Endodermal cell (in vitro differentiated cells): ENCODE measurements around the gene ANGPTL5. TPM values are rescaled to one million over a fixed set of nuclear protein-coding genes. Genes with fewer than 3 reads are reported as not detected.

Experiments
- DNase-seq: peaks from one replicate; pipeline ENCODE4 v3.0.0-alpha.2; 2017
- H3K27ac ChIP-seq: 2 replicates; pipeline ENCODE4 v1.5.1; 2013; ENCODE audit warnings: mild to moderate bottlenecking, low read depth, low read length, moderate library complexity
- H3K27me3 ChIP-seq: 2 replicates; pipeline ENCODE4 v1.6.1; 2013; ENCODE audit warnings: mild to moderate bottlenecking, low read length, moderate library complexity; ENCODE audit not compliant: insufficient read depth, control insufficient read depth, poor library complexity, severe bottlenecking
- H3K36me3 ChIP-seq: 2 replicates; pipeline ENCODE4 v1.7.0; 2013; ENCODE audit warnings: mild to moderate bottlenecking, low read length, moderate library complexity; ENCODE audit not compliant: control insufficient read depth, insufficient read depth
- H3K4me1 ChIP-seq: one replicate; pipeline ENCODE4 v1.7.0; 2013; ENCODE audit warnings: low read length; ENCODE audit not compliant: control insufficient read depth, insufficient read depth
- H3K4me3 ChIP-seq: 2 replicates; pipeline ENCODE4 v1.5.1; 2013; ENCODE audit warnings: mild to moderate bottlenecking, low read length, moderate library complexity
- H3K9ac ChIP-seq: 2 replicates; pipeline ENCODE4 v1.6.1; 2013; ENCODE audit warnings: mild to moderate bottlenecking, low read length, moderate library complexity; ENCODE audit not compliant: poor library complexity, severe bottlenecking; ENCODE audit errors: extremely low read depth
- H3K9me3 ChIP-seq: 2 replicates; pipeline ENCODE4 v1.6.1; 2013; ENCODE audit warnings: mild to moderate bottlenecking, low read length, moderate library complexity; ENCODE audit not compliant: control insufficient read depth
- H3K27ac Mint-ChIP-seq: 2 replicates; pipeline ENCODE4 v1.8.0; 2020; ENCODE audit warnings: mixed read lengths
- H3K27me3 Mint-ChIP-seq: 2 replicates; pipeline ENCODE4 v1.8.0; 2021; ENCODE audit warnings: mild to moderate bottlenecking, mixed read lengths; ENCODE audit not compliant: insufficient read depth
- H3K36me3 Mint-ChIP-seq: 2 replicates; pipeline ENCODE4 v1.8.0; 2020; ENCODE audit warnings: low read depth, mixed read lengths
- H3K4me1 Mint-ChIP-seq: 2 replicates; pipeline ENCODE4 v1.8.0; 2020; ENCODE audit warnings: mixed read lengths
- H3K4me3 Mint-ChIP-seq: 2 replicates; pipeline ENCODE4 v1.8.0; 2020; ENCODE audit warnings: mild to moderate bottlenecking, moderate library complexity, mixed read lengths
- H3K9me3 Mint-ChIP-seq: 2 replicates; pipeline ENCODE4 v1.8.0; 2020; ENCODE audit warnings: mild to moderate bottlenecking, mixed read lengths
- WGBS, 2 experiments: methylation state at CpG; one replicate each; pipeline versions ENCODE4 v1.1.5 to v1.1.7; 2013; ENCODE audit warnings: missing lambda C conversion rate in 2 of 2, mixed read lengths in 1 of 2; ENCODE audit not compliant: insufficient coverage in 1 of 2, insufficient read length in 1 of 2; 5-methylcytosine and 5-hydroxymethylcytosine counted together
- total RNA-seq, 2 donors: library from RNA; stranded (reverse); fragmentation: NEBNext Ultra II Directional in 1 of 2; extraction: Animal tissue kit (Norgen Biotek cat#: 25700) in 1 of 2; gene quantifications; 2 replicates in 1 of 2; 3 replicates in 1 of 2; pipeline ENCODE4 v1.2.1, GENCODE V29; 2021
- TF ChIP-seq, protein P1 (sequence below): fragments of 200-600 bp; sonication (generic); conservative IDR thresholded peaks from 2 replicates; pipeline ENCODE4 v1.5.0; 2021; ENCODE audit warnings: antibody characterized with exemption, mild to moderate bottlenecking

ANGPTL5 gene
- total RNA-seq, 2 donors from 2014 or later, result not detected

DNA sequence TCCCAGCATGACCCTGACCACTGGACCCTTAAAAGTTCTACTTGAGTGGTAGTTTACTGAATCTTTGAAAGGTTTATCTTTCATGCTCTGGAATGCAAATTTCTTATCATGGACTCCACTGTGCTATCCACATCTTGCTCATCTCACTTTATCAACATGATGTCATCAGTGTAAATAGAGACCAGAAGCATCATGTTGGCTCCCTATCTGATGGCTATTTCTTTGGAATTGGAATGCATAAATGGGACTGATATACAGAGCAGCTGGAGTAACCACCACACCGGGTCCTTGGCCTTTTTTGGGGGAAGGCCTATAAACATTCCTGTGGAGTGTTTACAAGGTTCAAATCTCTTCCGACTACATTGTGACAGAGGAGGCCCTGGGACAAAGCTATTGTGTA lies 75.6 kb downstream of the ANGPTL5 start:
- Mint-ChIP-seq H3K27ac (no peak overlapping the region), H3K4me3 (no peak overlapping the region), H3K27me3 (no peaks in the 10 kb centered on the region), H3K9me3 (peaks cover 12% of the 10 kb centered on the region), H3K4me1 (no peaks in the 10 kb centered on the region), H3K36me3 (no peaks in the 10 kb centered on the region)
- Histone ChIP-seq H3K4me1 (peaks cover 6% of the 10 kb centered on the region), H3K4me3 (no peak overlapping the region), H3K9ac (no peak overlapping the region), H3K36me3 (no peaks in the 10 kb centered on the region), H3K27ac (no peak overlapping the region), H3K27me3 (no peaks in the 10 kb centered on the region), H3K9me3 (peaks cover 5% of the 10 kb centered on the region)
- WGBS, 2 experiments, result 71 to 98% methylated on average over 2 of the region's 2 CpGs
- no peak for DNase-seq
- TF ChIP-seq, protein P1, sequence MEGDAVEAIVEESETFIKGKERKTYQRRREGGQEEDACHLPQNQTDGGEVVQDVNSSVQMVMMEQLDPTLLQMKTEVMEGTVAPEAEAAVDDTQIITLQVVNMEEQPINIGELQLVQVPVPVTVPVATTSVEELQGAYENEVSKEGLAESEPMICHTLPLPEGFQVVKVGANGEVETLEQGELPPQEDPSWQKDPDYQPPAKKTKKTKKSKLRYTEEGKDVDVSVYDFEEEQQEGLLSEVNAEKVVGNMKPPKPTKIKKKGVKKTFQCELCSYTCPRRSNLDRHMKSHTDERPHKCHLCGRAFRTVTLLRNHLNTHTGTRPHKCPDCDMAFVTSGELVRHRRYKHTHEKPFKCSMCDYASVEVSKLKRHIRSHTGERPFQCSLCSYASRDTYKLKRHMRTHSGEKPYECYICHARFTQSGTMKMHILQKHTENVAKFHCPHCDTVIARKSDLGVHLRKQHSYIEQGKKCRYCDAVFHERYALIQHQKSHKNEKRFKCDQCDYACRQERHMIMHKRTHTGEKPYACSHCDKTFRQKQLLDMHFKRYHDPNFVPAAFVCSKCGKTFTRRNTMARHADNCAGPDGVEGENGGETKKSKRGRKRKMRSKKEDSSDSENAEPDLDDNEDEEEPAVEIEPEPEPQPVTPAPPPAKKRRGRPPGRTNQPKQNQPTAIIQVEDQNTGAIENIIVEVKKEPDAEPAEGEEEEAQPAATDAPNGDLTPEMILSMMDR, result no peak

Other genes starting within 250 kb of the ANGPTL5 start
- 1 to 10 TPM; 1.9 to 3.2 TPM for gene CEP126, start 1.5 kb downstream of the ANGPTL5 start, total RNA-seq
- 1 to 10 TPM; 2.9 to 5.2 TPM for gene CFAP300, start 130.9 kb upstream of the ANGPTL5 start, total RNA-seq
- gene YAP1, start 193.9 kb upstream of the ANGPTL5 start, total RNA-seq, result 100 to 1,000 TPM; 224 to 228 TPM